SK-N-SH treated with all-trans-retinoic acid at 6 μM for 48 hours (cell line): Measurements from ENCODE around the gene SIRT6.

Source experiments
- ATAC-seq: fragments of 200-7000 bp; cut with Tn5 transposase; 3 replicates; pipeline ENCODE4 v1.9.1; 2020; ENCODE audit warnings: mild to moderate bottlenecking, moderate library complexity
- BACH2 ChIP-seq: fragments of 250-450 bp; sonication (Bioruptor Pico); IDR thresholded peaks from 2 replicates; pipeline ENCODE4 v1.9.0; 2021; ENCODE audit warnings: mild to moderate bottlenecking, borderline replicate concordance
- CSDC2 ChIP-seq: fragments of 250-450 bp; sonication (Bioruptor Pico); IDR thresholded peaks from 2 replicates; pipeline ENCODE4 v1.5.0; 2020; ENCODE audit warnings: mild to moderate bottlenecking, moderate library complexity
- CSRNP3 ChIP-seq: fragments of 250-450 bp; sonication (Bioruptor Pico); IDR thresholded peaks from 2 replicates; pipeline ENCODE4 v1.5.1; 2021; ENCODE audit warnings: mild to moderate bottlenecking, moderate library complexity
- ESRRG ChIP-seq: fragments of 250-450 bp; sonication (Bioruptor Pico); IDR thresholded peaks from 2 replicates; pipeline ENCODE4 v1.6.1; 2021; ENCODE audit warnings: mild to moderate bottlenecking
- GLIS3 ChIP-seq: fragments of 250-450 bp; sonication (Bioruptor Pico); IDR thresholded peaks from 2 replicates; pipeline ENCODE4 v1.5.0; 2020; ENCODE audit warnings: mild to moderate bottlenecking, moderate library complexity
- OSR1 ChIP-seq: fragments of 250-450 bp; sonication (Bioruptor Pico); IDR thresholded peaks from 2 replicates; pipeline ENCODE4 v1.8.0; 2022; ENCODE audit warnings: moderate library complexity, mild to moderate bottlenecking, inconsistent platforms
- TCF4 ChIP-seq: fragments of 250-450 bp; sonication (Bioruptor Pico); IDR thresholded peaks from 2 replicates; pipeline ENCODE4 v1.8.0; 2021; ENCODE audit warnings: mild to moderate bottlenecking, moderate library complexity, borderline replicate concordance
- TOX ChIP-seq: fragments of 250-450 bp; sonication (Bioruptor Pico); IDR thresholded peaks from 2 replicates; pipeline ENCODE4 v1.8.0; 2021; ENCODE audit warnings: mild to moderate bottlenecking, moderate library complexity, borderline replicate concordance
- ZC3H10 ChIP-seq: fragments of 250-450 bp; sonication (Bioruptor Pico); IDR thresholded peaks from 2 replicates; pipeline ENCODE4 v1.5.1; 2021; ENCODE audit warnings: mild to moderate bottlenecking, moderate library complexity
- ZFP3 ChIP-seq: fragments of 250-450 bp; sonication (Bioruptor Pico); IDR thresholded peaks from 2 replicates; pipeline ENCODE4 v1.5.0; 2020; ENCODE audit warnings: mild to moderate bottlenecking, moderate library complexity
- ZNF565 ChIP-seq: fragments of 450-650 bp; formaldehyde crosslinking; conservative IDR thresholded peaks from 2 replicates; pipeline ENCODE4 v1.5.0; 2020; ENCODE audit warnings: low read depth, mild to moderate bottlenecking, moderate library complexity
- ZNF70 ChIP-seq: fragments of 450-650 bp; formaldehyde crosslinking; IDR thresholded peaks from 2 replicates; pipeline ENCODE4 v1.5.0; 2020; ENCODE audit warnings: mild to moderate bottlenecking, moderate library complexity
- TF ChIP-seq, protein P1 (sequence below): fragments of 250-450 bp; sonication (Bioruptor Pico); IDR thresholded peaks from 2 replicates; pipeline ENCODE4 v1.5.0; 2020; ENCODE audit warnings: mild to moderate bottlenecking, moderate library complexity
- TF ChIP-seq, protein P2 (sequence below): fragments of 250-450 bp; sonication (Bioruptor Pico); IDR thresholded peaks from 2 replicates; pipeline ENCODE4 v1.8.0; 2021; ENCODE audit warnings: low read depth, mild to moderate bottlenecking, moderate library complexity, borderline replicate concordance
- TF ChIP-seq, protein P3 (sequence below): fragments of 250-450 bp; sonication (Bioruptor Pico); IDR thresholded peaks from 2 replicates; pipeline ENCODE4 v1.8.0; 2020; ENCODE audit warnings: mild to moderate bottlenecking, moderate library complexity, borderline replicate concordance

SIRT6 gene

GRCh38 chr19:4187313-4188122 is 5.2 kb upstream of the SIRT6 start:
- TF ChIP-seq BACH2 (CRISPR knock-in tag): no peak
- TF ChIP-seq, protein P1, sequence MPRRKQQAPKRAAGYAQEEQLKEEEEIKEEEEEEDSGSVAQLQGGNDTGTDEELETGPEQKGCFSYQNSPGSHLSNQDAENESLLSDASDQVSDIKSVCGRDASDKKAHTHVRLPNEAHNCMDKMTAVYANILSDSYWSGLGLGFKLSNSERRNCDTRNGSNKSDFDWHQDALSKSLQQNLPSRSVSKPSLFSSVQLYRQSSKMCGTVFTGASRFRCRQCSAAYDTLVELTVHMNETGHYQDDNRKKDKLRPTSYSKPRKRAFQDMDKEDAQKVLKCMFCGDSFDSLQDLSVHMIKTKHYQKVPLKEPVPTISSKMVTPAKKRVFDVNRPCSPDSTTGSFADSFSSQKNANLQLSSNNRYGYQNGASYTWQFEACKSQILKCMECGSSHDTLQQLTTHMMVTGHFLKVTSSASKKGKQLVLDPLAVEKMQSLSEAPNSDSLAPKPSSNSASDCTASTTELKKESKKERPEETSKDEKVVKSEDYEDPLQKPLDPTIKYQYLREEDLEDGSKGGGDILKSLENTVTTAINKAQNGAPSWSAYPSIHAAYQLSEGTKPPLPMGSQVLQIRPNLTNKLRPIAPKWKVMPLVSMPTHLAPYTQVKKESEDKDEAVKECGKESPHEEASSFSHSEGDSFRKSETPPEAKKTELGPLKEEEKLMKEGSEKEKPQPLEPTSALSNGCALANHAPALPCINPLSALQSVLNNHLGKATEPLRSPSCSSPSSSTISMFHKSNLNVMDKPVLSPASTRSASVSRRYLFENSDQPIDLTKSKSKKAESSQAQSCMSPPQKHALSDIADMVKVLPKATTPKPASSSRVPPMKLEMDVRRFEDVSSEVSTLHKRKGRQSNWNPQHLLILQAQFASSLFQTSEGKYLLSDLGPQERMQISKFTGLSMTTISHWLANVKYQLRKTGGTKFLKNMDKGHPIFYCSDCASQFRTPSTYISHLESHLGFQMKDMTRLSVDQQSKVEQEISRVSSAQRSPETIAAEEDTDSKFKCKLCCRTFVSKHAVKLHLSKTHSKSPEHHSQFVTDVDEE (CRISPR knock-in tag): no peak
- TF ChIP-seq GLIS3 (CRISPR knock-in tag): no peak
- no peak for TF ChIP-seq ZNF565 (CRISPR knock-in tag)
- no peak for TF ChIP-seq OSR1 (CRISPR knock-in tag)
- TF ChIP-seq TCF4 (CRISPR knock-in tag): no peak
- no peak for TF ChIP-seq ZFP3
- TF ChIP-seq CSRNP3: no peak
- no peak for TF ChIP-seq ZNF70
- no peak for TF ChIP-seq TOX
- TF ChIP-seq, protein P2, sequence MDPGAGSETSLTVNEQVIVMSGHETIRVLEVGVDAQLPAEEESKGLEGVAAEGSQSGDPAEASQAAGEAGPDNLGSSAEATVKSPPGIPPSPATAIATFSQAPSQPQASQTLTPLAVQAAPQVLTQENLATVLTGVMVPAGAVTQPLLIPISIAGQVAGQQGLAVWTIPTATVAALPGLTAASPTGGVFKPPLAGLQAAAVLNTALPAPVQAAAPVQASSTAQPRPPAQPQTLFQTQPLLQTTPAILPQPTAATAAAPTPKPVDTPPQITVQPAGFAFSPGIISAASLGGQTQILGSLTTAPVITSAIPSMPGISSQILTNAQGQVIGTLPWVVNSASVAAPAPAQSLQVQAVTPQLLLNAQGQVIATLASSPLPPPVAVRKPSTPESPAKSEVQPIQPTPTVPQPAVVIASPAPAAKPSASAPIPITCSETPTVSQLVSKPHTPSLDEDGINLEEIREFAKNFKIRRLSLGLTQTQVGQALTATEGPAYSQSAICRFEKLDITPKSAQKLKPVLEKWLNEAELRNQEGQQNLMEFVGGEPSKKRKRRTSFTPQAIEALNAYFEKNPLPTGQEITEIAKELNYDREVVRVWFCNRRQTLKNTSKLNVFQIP (CRISPR knock-in tag): no peak
- TF ChIP-seq ESRRG: no peak
- TF ChIP-seq, all 23 proteins: peak for 0

GRCh38 chr19:4186087-4186993 is 4.0 kb upstream of the SIRT6 start:
- TF ChIP-seq ZC3H10 (CRISPR knock-in tag) (no peak), ZNF70 (no peak), ZFP3 (0 out of 2 replicates have a peak, but pooled peaks have one; percentile 13)
- TF ChIP-seq, protein P3, sequence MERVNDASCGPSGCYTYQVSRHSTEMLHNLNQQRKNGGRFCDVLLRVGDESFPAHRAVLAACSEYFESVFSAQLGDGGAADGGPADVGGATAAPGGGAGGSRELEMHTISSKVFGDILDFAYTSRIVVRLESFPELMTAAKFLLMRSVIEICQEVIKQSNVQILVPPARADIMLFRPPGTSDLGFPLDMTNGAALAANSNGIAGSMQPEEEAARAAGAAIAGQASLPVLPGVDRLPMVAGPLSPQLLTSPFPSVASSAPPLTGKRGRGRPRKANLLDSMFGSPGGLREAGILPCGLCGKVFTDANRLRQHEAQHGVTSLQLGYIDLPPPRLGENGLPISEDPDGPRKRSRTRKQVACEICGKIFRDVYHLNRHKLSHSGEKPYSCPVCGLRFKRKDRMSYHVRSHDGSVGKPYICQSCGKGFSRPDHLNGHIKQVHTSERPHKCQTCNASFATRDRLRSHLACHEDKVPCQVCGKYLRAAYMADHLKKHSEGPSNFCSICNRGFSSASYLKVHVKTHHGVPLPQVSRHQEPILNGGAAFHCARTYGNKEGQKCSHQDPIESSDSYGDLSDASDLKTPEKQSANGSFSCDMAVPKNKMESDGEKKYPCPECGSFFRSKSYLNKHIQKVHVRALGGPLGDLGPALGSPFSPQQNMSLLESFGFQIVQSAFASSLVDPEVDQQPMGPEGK (CRISPR knock-in tag): no peak
- peak; percentile 86 for ATAC-seq

More at GRCh38 chr19:4187313-4188122, 5.2 kb upstream of the SIRT6 start:
- no peak for ATAC-seq

GRCh38 chr19:4185413-4186086 is 3.2 kb upstream of the SIRT6 start:
- TF ChIP-seq ZFP3 (peak; percentile 97), CSDC2 (CRISPR knock-in tag) (no peak)
- ATAC-seq: no peak

DNA sequence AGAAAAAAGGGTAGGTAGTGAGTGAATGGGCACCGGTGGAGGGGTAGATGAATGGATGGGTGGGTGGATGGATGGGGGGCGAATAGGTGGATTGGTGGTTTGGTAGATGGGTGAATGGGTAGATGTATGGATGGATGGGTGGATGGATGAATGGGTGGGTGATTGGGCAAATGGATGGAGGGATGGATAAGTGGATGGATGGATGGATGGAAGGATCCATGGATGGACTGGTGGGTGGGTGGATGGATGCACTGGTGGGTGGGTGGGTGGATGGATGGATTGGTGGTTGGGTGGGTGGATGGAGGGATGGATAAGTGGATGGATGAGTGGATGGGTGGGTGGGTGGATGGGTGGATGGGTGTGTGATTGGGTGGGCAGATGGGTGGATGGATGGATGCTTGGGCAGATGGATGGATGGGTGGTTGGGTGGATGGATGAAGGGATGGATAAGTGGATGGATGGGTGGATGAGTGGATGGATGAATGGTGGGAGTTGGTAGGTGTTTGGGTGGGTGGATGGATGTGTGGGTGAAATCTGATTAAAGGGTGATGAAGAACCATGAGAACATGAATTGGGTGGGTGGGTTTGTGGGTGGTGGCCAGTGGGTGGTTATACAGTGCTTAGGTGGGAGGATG is 2.5 kb upstream of the SIRT6 start:
- ATAC-seq: no peak
- TF ChIP-seq ZFP3 (no peak), ZC3H10 (CRISPR knock-in tag) (no peak)
- TF ChIP-seq, protein P2 (CRISPR knock-in tag): no peak
